Astrocyte of the spinal cord (primary cell): ENCODE data around the gene MEA1.

Experiments used
- DNase-seq: peaks from one replicate; pipeline ENCODE4 v3.0.0; 2011; ENCODE audit warnings: low read depth, low spot score
- H3K4me3 ChIP-seq: 2 replicates; pipeline ENCODE4 v1.5.1; 2011; ENCODE audit warnings: low read depth, mild to moderate bottlenecking, low read length, moderate library complexity
- in situ Hi-C: cut with HindIII; loops from 2 replicates; pipeline ENCODE4 v1.10.0; 2017; ENCODE audit warnings: low sequenced_read_pairs
- TF ChIP-seq, protein P1 (sequence below): IDR thresholded peaks from 2 replicates; pipeline ENCODE4 v1.5.1; 2012; ENCODE audit warnings: low read depth, mild to moderate bottlenecking, low read length, inconsistent platforms

The MEA1 gene

GRCh38 chr6:43059168-43060033 lies 45.7 kb upstream of the MEA1 start, which contains the start of the genes KLC4 and MRPL2:
KLC4 (plus strand) TSS chr6:43059631; CDS start chr6:43061336, 1,705 bp downstream.
MRPL2 (minus strand) TSS chr6:43059434; CDS start chr6:43059381, 53 bp downstream.
- peak within 1 kb of the TSS; percentile 82 for H3K4me3 ChIP-seq
- in situ Hi-C loops: no loop called here
- DNase-seq: peak; percentile 99
- TF ChIP-seq, protein P1, sequence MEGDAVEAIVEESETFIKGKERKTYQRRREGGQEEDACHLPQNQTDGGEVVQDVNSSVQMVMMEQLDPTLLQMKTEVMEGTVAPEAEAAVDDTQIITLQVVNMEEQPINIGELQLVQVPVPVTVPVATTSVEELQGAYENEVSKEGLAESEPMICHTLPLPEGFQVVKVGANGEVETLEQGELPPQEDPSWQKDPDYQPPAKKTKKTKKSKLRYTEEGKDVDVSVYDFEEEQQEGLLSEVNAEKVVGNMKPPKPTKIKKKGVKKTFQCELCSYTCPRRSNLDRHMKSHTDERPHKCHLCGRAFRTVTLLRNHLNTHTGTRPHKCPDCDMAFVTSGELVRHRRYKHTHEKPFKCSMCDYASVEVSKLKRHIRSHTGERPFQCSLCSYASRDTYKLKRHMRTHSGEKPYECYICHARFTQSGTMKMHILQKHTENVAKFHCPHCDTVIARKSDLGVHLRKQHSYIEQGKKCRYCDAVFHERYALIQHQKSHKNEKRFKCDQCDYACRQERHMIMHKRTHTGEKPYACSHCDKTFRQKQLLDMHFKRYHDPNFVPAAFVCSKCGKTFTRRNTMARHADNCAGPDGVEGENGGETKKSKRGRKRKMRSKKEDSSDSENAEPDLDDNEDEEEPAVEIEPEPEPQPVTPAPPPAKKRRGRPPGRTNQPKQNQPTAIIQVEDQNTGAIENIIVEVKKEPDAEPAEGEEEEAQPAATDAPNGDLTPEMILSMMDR: no peak

DNA sequence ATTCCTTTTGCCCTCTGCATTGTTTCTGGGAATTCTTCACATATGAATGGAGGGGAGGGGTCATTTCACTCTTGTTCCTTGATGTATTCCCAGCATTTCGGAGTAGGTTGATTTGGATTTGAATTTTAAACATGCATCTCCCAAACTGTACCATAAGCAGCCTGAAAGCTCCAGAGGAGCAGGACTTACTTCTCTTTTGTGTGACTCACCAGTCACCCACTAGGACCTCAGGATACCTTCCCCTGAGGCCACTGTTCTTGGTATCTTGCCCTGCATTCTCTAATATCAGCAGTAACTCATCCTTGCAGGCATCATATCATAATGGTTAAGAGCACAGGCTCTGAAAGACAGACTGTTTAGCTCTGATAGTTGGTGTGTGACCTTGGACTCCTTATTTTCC lies 44.8 kb upstream of the MEA1 start:
- TF ChIP-seq, protein P1: no peak
- in situ Hi-C loops: no loop called here
- peak overlapping the region; percentile 82 for H3K4me3 ChIP-seq
- no peak for DNase-seq

DNA sequence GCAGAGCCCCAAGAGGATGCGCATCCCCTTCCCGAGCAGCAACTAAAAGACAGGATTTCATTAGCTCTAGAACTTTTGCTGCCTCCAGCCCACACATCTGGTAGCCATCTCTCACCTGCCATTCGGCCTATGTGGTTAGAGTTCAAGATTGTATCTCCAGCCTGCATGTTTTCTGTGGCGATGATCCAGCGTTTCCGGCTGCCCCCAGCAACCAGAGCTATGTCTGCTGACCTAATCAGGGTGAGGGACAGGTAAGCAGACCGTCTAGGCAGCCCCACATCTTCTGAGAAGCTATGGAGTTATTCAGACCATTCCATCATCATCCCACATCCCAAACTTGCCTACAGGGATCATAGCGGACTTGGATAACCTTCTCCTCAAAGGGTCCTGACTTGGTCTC lies 42.2 kb upstream of the MEA1 start:
- TF ChIP-seq, protein P1: no peak
- in situ Hi-C loops: no loop called here
- H3K4me3 ChIP-seq: no peak overlapping the region
- no peak for DNase-seq

DNA sequence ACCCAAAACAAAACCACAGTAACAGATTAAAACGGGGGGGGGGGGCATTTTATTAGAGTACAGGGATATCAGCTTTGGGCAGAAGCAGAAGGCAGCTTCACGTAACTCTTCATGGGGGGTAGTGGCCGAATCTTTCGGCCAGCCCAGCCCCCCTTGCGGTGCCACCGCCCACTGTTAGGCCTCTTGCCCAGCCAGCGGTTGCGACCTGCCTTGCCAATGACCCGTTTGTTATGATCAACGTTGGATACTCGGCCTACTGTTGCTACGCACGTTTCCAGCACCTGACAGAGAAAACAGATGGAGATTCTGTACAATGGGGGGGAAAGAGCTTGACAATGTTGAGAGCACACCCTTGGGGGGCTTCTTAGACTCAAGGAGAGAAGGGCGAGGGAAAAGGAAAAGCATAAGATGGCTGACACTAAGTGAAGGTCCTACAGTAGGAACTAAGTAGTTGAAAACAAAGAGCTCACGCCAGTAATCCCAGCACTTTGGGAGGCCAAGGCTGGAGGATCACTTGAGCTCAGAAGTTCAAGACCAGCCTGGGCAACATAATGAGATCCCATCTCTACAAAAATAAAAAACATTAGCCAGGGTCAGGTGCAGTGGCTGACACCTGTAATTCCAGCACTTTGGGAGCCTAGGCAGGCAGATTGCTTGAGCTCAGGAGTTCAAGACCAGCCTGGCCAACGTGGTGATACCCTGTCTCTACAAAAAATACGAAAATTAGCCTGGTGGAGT lies 40.6 kb upstream of the MEA1 start:
- peak overlapping the region; percentile 75 for H3K4me3 ChIP-seq
- TF ChIP-seq, protein P1: no peak
- DNase-seq: peak; percentile 12
- in situ Hi-C loops: no loop called here

DNA sequence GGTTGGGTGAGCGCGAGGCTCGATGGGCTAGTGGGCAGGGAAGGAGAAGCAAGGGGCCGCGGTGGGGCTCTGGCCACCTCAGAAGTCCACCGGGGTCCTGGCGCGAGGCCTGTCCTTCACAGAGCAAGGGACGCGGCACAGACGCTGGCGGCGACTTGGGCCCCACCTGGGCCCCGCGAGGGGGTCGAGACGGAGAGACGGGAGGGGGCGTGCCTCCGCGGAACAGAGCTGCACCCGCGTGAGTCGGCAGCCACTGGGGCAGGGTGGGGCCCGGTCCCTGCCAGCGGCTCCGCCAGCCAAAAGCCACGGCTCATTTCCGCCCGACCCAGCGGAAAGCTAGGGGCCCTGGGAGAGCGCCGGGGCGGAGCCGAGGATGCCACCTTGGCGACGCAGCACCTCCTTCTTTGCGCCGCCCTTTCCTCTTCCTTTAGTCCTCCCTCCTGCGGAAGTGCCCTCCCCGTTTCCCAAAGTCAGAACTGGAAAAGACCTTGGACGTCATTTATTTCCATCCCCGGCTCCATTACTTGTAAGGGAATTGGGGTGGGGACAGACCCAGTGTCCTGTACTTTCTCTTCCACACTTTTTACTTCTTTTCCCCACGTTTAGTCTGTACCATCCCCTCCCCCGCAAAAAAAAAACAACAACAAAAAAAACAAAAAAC lies 39.9 kb upstream of the MEA1 start, which contains the start of gene CUL7:
Gene CUL7, minus strand, starts transcription at position 307 of the 661 bp plus-strand sequence. CDS start 1,063 bp downstream, outside the sequence.
- peak within 1 kb of the TSS; percentile 75 for H3K4me3 ChIP-seq
- in situ Hi-C loops: no loop called here
- TF ChIP-seq, protein P1: no peak
- peak; percentile 95 for DNase-seq
